ENCODE measurements around the gene HMCES.

HMCES gene

GRCh38 chr3:129233538-129233937, 45.1 kb upstream of the HMCES start:
- TF ChIP-seq EP300 (IDR thresholded peaks at IDR 0.05; ENCODE audit: borderline replicate concordance), result no peak
- TF ChIP-seq FOXM1 (IDR thresholded peaks at IDR 0.05; ENCODE audit: borderline replicate concordance, low read depth), result no peak
- TF ChIP-seq TAF1 (IDR thresholded peaks at IDR 0.05; ENCODE audit: low read depth), result no peak
- TF ChIP-seq TEAD4 (IDR thresholded peaks at IDR 0.05), result no peak
- TF ChIP-seq CREB1 (IDR thresholded peaks at IDR 0.05; ENCODE audit: low read depth), result no peak
- TF ChIP-seq EGR1 (IDR thresholded peaks at IDR 0.05), result no peak

DNA sequence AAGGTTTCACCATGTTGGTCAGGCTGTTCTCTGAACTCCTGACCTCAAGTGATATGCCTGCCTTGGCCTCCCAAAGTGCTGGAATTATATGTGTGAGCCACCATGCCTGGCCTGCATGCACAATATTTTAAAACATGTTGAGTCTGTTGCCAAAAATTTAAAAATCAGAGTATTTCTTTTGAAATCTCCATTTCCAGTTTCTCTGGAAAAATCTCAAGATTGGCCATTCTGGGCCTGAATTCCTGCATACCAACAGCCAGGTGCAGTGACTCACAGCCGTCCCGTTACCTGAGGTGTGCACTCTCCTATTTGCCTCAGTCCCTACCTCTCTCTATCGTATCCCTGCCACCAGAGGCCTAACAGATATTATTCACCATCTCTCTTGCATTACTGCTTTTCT, 44.2 kb upstream of the HMCES start:
- no peak for TF ChIP-seq YY1 (IDR thresholded peaks at IDR 0.05; ENCODE audit: low read depth)
- TF ChIP-seq TCF12 (IDR thresholded peaks at IDR 0.05; ENCODE audit: low read depth), result no peak
- no peak for TF ChIP-seq EP300 (IDR thresholded peaks at IDR 0.05; ENCODE audit: borderline replicate concordance)
- no peak for TF ChIP-seq ZBTB7A (IDR thresholded peaks at IDR 0.05; ENCODE audit: low read depth)
- TF ChIP-seq CEBPB (IDR thresholded peaks at IDR 0.05), result no peak

DNA sequence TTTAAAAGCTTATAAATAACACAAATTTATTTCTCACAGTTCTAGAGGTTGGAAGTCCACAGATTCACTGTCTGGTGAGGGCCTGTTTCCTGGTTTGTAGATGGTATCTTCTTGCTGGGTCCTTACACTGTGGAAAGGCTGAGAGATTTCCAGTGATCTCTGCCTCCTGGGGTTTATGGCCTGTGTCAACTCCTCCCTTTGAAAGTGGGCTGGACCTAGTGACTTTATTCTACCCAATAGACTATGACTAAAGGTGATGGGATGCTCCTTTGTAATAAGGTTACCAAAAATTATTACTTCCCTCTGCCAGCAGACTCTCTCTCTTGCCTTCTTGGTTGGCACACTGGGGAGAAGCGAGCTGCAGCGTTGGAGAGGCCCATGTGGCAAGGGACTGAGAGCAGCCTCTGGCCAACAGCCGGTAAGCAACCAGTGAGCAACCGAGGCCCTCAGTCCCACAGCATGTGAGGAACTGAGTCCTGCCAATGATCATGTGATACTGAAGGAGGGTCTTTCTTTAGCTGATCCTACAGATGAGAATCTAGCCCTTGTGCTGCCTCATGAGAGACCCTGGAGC, 43.2 kb upstream of the HMCES start:
- TF ChIP-seq CEBPB (IDR thresholded peaks at IDR 0.05), result no peak
- no peak for TF ChIP-seq TCF12 (IDR thresholded peaks at IDR 0.05; ENCODE audit: low read depth)
- TF ChIP-seq, protein P1, sequence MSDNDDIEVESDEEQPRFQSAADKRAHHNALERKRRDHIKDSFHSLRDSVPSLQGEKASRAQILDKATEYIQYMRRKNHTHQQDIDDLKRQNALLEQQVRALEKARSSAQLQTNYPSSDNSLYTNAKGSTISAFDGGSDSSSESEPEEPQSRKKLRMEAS (IDR thresholded peaks at IDR 0.05), result no peak
- no peak for TF ChIP-seq FOXM1 (IDR thresholded peaks at IDR 0.05; ENCODE audit: borderline replicate concordance, low read depth)
- no peak for TF ChIP-seq USF1 (IDR thresholded peaks at IDR 0.05)
- no peak for TF ChIP-seq RAD21 (IDR thresholded peaks at IDR 0.05; ENCODE audit: low read depth)
- no peak for TF ChIP-seq YY1 (IDR thresholded peaks at IDR 0.05; ENCODE audit: low read depth)
- TF ChIP-seq CREB1 (IDR thresholded peaks at IDR 0.05; ENCODE audit: low read depth), result no peak
- no peak for TF ChIP-seq EGR1 (IDR thresholded peaks at IDR 0.05)
- no peak for TF ChIP-seq TEAD4 (IDR thresholded peaks at IDR 0.05)
- TF ChIP-seq EP300 (IDR thresholded peaks at IDR 0.05; ENCODE audit: borderline replicate concordance), result no peak
- TF ChIP-seq REST (IDR thresholded peaks at IDR 0.05; ENCODE audit: low read depth), result no peak
- TF ChIP-seq NFIC (IDR thresholded peaks at IDR 0.05), result no peak
- TF ChIP-seq ZBTB7A (IDR thresholded peaks at IDR 0.05; ENCODE audit: low read depth), result no peak
- TF ChIP-seq TAF1 (IDR thresholded peaks at IDR 0.05; ENCODE audit: low read depth), result no peak

DNA sequence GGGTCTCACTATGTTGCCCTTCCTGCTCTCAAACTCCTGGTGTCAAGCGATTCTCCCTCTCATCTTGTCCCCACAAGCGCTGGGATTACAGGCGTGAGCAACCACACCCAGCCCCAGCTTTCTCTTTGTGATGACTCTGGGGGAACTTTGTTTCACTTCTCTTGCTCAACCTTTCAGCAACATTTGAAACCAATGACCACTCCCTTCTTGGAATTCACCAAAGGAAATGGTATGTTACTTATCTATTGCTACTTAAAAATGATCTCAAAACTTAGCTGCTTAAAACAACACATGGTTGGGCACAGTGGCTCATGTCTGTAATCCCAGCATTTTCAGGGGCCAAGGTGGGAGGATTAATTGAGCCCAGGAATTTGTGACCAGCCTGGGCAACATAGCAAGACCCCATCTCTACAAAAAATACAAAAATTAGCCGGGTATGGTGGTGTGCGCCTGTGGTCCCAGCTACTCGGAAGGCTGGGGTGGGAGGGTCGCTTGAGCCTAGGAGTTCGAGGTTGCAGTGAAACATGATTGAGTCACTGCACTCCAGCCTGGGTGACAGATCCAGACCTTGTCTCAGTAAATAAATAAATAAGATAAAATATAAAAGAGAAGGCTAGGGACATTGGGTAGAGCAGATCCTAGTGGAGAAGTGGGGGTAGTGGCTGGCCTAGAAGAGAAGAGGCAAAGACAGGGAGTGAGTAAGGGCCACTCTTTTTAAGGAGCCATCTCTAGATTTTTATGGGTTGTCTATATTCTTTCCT, 39.5 kb upstream of the HMCES start:
- TF ChIP-seq ZBTB7A (IDR thresholded peaks at IDR 0.05; ENCODE audit: low read depth) (no peak), TAF1 (IDR thresholded peaks at IDR 0.05; ENCODE audit: low read depth) (no peak), REST (IDR thresholded peaks at IDR 0.05; ENCODE audit: low read depth) (no peak), USF1 (IDR thresholded peaks at IDR 0.05) (no peak), TCF12 (IDR thresholded peaks at IDR 0.05; ENCODE audit: low read depth) (no peak), YY1 (IDR thresholded peaks at IDR 0.05; ENCODE audit: low read depth) (no peak), CREB1 (IDR thresholded peaks at IDR 0.05; ENCODE audit: low read depth) (no peak), CEBPB (IDR thresholded peaks at IDR 0.05) (no peak), TEAD4 (IDR thresholded peaks at IDR 0.05) (no peak), EP300 (IDR thresholded peaks at IDR 0.05; ENCODE audit: borderline replicate concordance) (no peak), EGR1 (IDR thresholded peaks at IDR 0.05) (no peak), RAD21 (IDR thresholded peaks at IDR 0.05; ENCODE audit: low read depth) (no peak), NFIC (IDR thresholded peaks at IDR 0.05) (no peak), FOXM1 (IDR thresholded peaks at IDR 0.05; ENCODE audit: borderline replicate concordance, low read depth) (no peak)
- TF ChIP-seq, protein P1 (IDR thresholded peaks at IDR 0.05), result no peak

GRCh38 chr3:129239991-129240390, 38.7 kb upstream of the HMCES start:
- TF ChIP-seq RAD21 (IDR thresholded peaks at IDR 0.05; ENCODE audit: low read depth) (no peak), NFIC (IDR thresholded peaks at IDR 0.05) (no peak), ZBTB7A (IDR thresholded peaks at IDR 0.05; ENCODE audit: low read depth) (no peak), TEAD4 (IDR thresholded peaks at IDR 0.05) (no peak)

- TF ChIP-seq TAF1 (IDR thresholded peaks at IDR 0.05; ENCODE audit: low read depth) (no peak), RAD21 (IDR thresholded peaks at IDR 0.05; ENCODE audit: low read depth) (no peak), REST (IDR thresholded peaks at IDR 0.05; ENCODE audit: low read depth) (no peak), CREB1 (IDR thresholded peaks at IDR 0.05; ENCODE audit: low read depth) (no peak), YY1 (IDR thresholded peaks at IDR 0.05; ENCODE audit: low read depth) (no peak), CEBPB (IDR thresholded peaks at IDR 0.05) (no peak), TCF12 (IDR thresholded peaks at IDR 0.05; ENCODE audit: low read depth) (no peak), EP300 (IDR thresholded peaks at IDR 0.05; ENCODE audit: borderline replicate concordance) (no peak), ZBTB7A (IDR thresholded peaks at IDR 0.05; ENCODE audit: low read depth) (no peak), EGR1 (IDR thresholded peaks at IDR 0.05) (no peak), TEAD4 (IDR thresholded peaks at IDR 0.05) (no peak), USF1 (IDR thresholded peaks at IDR 0.05) (no peak)
- TF ChIP-seq, protein P1 (IDR thresholded peaks at IDR 0.05), result no peak
These were observed 38.2 kb upstream of the HMCES start for GRCh38 chr3:129240436-129240835.

Data from Ishikawa (cell line).